ENCODE results near the gene ITPR2. TPM values are rescaled to one million over a fixed set of nuclear protein-coding genes. Genes with fewer than 3 reads are reported as not detected.

ITPR2 gene
- total and polyA plus RNA-seq, 2 of the 13 experiments (the other 11 are each of a cell fraction or from before 2014, with no cell fraction given): 31.9 to 81.9 TPM

GRCh38 chr12:26768611-26769603 is 64.1 kb downstream of the ITPR2 start (continued):
- TF ChIP-seq ZNF652 (CRISPR knock-in tag; IDR thresholded peaks at IDR 0.05; ENCODE audit: borderline replicate concordance, low read depth) (peak; percentile 65; the same call in 1 of the 2 replicates), CAMTA2 (CRISPR knock-in tag; IDR thresholded peaks at IDR 0.05; ENCODE audit: borderline replicate concordance) (no peak), ZFP82 (CRISPR knock-in tag; IDR thresholded peaks at IDR 0.05; ENCODE audit: borderline replicate concordance) (no peak), ZSCAN9 (CRISPR knock-in tag; IDR thresholded peaks at IDR 0.05; ENCODE audit: borderline replicate concordance) (peak; percentile 95; the same call in 1 of the 2 replicates), NR2F2 (IDR thresholded peaks at IDR 0.05; ENCODE audit: borderline replicate concordance, low read depth) (peak; percentile 98), HOXA7 (CRISPR knock-in tag; IDR thresholded peaks at IDR 0.05) (no peak), SNAPC5 (CRISPR knock-in tag; IDR thresholded peaks at IDR 0.05; ENCODE audit: borderline replicate concordance) (no peak), ZNF605 (CRISPR knock-in tag; IDR thresholded peaks at IDR 0.05) (no peak), ZNF33A (CRISPR knock-in tag; IDR thresholded peaks at IDR 0.05; ENCODE audit: borderline replicate concordance) (peak; percentile 69; the same call in 1 of the 2 replicates), ZNF503 (CRISPR knock-in tag; IDR thresholded peaks at IDR 0.05) (peak; percentile 99), ZNF839 (CRISPR knock-in tag; IDR thresholded peaks at IDR 0.05; ENCODE audit: borderline replicate concordance) (no peak), SAP130 (CRISPR knock-in tag; IDR thresholded peaks at IDR 0.05; ENCODE audit: low read depth) (peak; percentile 93), MIER3 (CRISPR knock-in tag; IDR thresholded peaks at IDR 0.05; ENCODE audit: borderline replicate concordance) (peak; percentile 97), POGK (CRISPR knock-in tag; conservative IDR thresholded peaks at IDR 0.05) (0 out of 2 replicates have a peak, but pooled peaks have one; percentile 59), ZNF124 (CRISPR knock-in tag; IDR thresholded peaks at IDR 0.05) (peak; percentile 84; the same call in 1 of the 2 replicates), HCFC1 (IDR thresholded peaks at IDR 0.05; ENCODE audit: low read depth, low read length) (no peak), CBX5 (CRISPR knock-in tag; IDR thresholded peaks at IDR 0.05; ENCODE audit: borderline replicate concordance) (no peak), CEBPG (CRISPR knock-in tag; IDR thresholded peaks at IDR 0.05) (peak; percentile 88), SNAI1 (CRISPR knock-in tag; IDR thresholded peaks at IDR 0.05; ENCODE audit: borderline replicate concordance) (peak; percentile 75; the same call in 1 of the 2 replicates), ZSCAN12 (CRISPR knock-in tag; IDR thresholded peaks at IDR 0.05) (no peak)
- TF ChIP-seq, protein P1, sequence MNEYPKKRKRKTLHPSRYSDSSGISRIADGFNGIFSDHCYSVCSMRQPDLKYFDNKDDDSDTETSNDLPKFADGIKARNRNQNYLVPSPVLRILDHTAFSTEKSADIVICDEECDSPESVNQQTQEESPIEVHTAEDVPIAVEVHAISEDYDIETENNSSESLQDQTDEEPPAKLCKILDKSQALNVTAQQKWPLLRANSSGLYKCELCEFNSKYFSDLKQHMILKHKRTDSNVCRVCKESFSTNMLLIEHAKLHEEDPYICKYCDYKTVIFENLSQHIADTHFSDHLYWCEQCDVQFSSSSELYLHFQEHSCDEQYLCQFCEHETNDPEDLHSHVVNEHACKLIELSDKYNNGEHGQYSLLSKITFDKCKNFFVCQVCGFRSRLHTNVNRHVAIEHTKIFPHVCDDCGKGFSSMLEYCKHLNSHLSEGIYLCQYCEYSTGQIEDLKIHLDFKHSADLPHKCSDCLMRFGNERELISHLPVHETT (CRISPR knock-in tag; conservative IDR thresholded peaks at IDR 0.05): no peak; the same call in 1 of the 2 replicates
- TF ChIP-seq, protein P2, sequence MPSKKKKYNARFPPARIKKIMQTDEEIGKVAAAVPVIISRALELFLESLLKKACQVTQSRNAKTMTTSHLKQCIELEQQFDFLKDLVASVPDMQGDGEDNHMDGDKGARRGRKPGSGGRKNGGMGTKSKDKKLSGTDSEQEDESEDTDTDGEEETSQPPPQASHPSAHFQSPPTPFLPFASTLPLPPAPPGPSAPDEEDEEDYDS (CRISPR knock-in tag; IDR thresholded peaks at IDR 0.05): peak; percentile 71; the same call in 1 of the 2 replicates
